ENCODE data around the gene GABRR1. TPM values are rescaled to one million over a fixed set of nuclear protein-coding genes. Genes with fewer than 3 reads are reported as not detected.

The GABRR1 gene
- total RNA-seq, 2 donors from 2014 or later = 0.11 TPM; not detected in 1

DNA sequence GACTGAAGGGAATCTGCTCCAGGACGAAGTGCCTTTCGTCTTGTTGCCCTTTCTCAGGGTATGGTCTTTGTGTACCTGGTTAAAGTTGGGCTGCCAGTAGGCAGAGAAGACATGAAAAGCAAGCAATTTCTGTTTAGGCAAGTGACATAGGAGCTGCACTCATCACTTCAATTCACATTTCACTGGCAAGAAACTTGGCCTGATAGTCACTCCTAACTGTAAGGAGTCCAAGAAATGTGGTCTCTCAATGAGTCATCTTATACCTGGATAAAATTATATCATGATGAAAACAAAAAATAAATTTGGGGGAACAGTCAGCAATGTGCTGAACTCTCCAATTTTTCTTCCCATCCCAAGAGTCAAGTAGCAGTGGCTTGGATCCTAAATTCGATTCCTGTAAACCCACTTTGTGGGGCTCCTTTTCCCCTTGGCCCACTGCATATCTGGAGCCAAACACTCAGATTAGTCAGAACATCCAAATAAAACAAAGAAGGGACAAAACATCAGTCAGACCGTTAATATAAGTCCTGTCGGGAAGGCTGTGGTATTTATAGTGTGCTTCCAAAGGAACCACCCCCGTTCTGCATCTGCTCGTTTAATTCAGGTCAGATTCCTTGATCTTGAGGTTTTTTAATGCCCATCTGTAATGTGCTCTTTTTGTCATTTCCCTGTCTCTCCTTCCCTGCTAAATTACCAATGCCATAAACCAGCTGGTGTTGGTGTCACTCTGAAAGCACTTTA lies 5.0 kb upstream of the GABRR1 start:
- DNase-seq = no peak
- no peak for ATAC-seq
- intact Hi-C loops (cut with DNase I, micrococcal nuclease) = no loop called here

DNA sequence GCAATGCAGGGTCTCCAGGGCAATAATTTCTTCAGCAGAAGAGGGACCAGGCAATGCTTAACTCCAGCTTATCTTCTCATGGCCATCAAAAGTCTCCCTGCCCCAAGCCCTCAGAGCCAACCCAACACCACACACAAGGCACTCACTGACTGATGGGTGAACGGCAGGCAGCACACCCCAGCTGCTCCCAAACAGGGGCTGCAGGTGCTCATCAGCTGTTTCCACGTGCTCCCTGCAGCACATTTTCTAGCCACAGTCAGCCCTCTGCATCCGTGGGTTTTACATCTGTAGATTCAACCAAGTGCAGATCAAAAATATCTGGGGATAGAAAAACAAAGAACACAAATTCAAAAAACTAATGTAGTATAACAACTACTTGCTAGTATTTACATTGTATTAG lies 4.0 kb upstream of the GABRR1 start:
- intact Hi-C loops (cut with DNase I, micrococcal nuclease) = no loop called here
- ATAC-seq (no peak), DNase-seq (no peak)

- intact Hi-C loops (cut with DNase I, micrococcal nuclease) = no loop called here
- no peak for ATAC-seq
- DNase-seq = no peak
Measured at GRCh38 chr6:89216411-89216810, 747 bp downstream of the GABRR1 start.

GRCh38 chr6:89215391-89215790 lies 1.8 kb downstream of the GABRR1 start:
- intact Hi-C loops (cut with DNase I, micrococcal nuclease) = no loop called here
- DNase-seq = no peak
- ATAC-seq = no peak

DNA sequence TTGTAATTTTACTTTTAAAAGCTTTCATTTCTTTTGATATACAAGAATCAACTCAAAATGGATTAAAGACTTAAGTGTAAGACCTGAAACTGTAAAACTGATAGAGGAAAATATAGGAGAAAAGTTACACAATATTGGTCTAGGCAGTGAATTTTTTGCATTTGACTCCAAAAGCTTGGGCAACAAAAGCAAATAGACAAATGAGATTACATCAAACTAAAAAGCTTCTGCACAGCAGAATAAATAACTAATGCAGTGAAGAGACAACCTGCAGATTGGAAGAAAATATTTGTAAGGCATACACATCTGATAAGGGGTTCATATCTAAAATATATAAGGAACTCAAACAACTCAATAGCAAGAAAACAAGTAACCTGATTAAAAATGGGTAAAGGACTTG lies 3.0 kb downstream of the GABRR1 start:
- intact Hi-C loops (cut with DNase I, micrococcal nuclease) = no loop called here

DNA sequence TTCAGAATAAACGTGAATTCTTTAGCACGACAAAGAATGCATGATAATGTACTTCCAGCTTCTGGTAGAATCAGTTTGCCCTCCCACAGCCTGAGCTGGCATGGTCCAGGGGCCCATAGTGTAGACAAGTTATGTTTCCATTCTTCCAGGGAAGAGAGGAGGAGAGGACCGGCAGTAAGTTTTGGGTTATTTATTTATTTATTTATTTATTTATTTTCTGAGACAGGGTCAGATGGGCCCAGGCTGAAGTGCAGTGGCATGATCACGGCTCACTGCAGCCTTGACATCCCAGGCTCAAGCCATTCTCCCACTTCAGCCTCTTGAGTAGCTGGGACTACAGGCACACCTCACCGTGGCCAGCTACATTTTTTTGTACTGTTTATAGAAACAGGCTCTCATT lies 4.7 kb downstream of the GABRR1 start:
- intact Hi-C loops (cut with DNase I, micrococcal nuclease) = no loop called here
- no peak for ATAC-seq

More for the DNA sequence above, 3.0 kb downstream of the GABRR1 start:
- DNase-seq (no peak), ATAC-seq (no peak)

DNA sequence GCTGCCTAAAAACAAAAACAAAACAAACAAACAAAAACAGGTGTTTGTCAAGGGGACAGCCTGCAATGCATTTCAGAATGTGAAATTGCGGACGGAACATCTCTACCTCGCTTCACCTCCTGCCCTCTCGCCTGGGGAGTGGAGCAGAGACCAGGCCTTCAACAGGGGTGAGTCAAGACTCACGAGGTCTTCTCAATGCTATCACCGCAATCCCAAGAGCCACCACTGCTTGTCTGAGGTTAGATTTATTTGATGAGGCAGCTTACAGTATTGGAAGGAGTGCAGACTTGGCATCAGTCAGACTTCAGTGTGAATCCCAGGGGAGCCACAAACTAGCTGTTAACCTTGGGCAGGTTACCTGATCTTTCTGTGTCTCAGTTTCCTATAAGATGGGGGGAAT lies 7.7 kb downstream of the GABRR1 start:
- DNase-seq (no peak), ATAC-seq (no peak)
- intact Hi-C loops (cut with DNase I, micrococcal nuclease) = no loop called here

More for the DNA sequence above, 4.7 kb downstream of the GABRR1 start:
- no peak for DNase-seq

GRCh38 chr6:89208551-89208950 lies 8.6 kb downstream of the GABRR1 start:
- DNase-seq (no peak), ATAC-seq (no peak)
- intact Hi-C loops (cut with DNase I, micrococcal nuclease) = no loop called here

- DNase-seq = no peak
- no peak for ATAC-seq
- intact Hi-C loops (cut with DNase I, micrococcal nuclease) = no loop called here
Measured at GRCh38 chr6:89205819-89206218, 11.3 kb downstream of the GABRR1 start.

DNA sequence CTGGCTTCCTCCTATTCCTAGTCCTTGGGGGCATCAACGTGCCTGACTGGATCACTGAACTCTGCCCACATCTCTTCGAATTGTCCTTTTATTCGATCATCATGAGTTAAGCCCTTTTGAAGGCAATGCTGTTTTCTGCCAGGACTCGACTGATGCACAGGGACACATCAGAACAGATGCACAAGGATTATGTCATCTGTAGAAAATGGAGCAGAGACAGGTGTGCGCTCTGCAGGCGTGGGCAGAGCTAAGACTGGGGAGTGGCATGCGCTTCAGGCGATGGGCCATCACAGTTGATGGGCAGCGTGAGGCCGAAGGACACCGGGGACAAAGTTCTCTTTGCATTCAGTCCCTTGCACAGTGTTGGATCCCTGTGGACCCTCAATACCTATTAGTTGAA lies 13.1 kb downstream of the GABRR1 start:
- intact Hi-C loops (cut with DNase I, micrococcal nuclease) = no loop called here
- ATAC-seq = no peak
- no peak for DNase-seq

DNA sequence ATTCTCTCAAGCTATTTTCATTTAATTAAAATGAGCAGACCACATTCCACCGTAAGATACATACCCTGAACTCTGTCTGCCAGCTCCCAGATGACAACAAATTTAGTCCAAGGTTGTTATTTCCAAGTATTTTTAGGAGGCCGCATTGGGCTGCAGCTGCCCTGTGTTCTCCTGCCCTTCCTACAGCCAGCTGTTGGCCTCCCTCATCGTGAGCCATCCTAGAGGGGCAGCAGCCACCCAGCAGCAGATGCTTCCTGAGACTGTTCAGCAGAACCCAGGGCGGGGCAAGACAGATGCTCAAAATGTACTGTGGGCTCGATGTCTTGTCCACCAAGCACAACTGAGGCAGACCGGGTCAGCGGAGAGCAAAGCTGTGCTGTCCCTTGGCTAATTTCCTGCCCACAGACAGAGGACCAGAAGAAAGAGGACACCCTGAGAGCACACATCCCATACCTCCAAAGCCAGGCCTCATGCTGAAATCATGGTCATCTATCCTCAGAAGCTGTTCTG lies 16.4 kb downstream of the GABRR1 start:
- intact Hi-C loops (cut with DNase I, micrococcal nuclease) = no loop called here
- no peak for ATAC-seq

DNA sequence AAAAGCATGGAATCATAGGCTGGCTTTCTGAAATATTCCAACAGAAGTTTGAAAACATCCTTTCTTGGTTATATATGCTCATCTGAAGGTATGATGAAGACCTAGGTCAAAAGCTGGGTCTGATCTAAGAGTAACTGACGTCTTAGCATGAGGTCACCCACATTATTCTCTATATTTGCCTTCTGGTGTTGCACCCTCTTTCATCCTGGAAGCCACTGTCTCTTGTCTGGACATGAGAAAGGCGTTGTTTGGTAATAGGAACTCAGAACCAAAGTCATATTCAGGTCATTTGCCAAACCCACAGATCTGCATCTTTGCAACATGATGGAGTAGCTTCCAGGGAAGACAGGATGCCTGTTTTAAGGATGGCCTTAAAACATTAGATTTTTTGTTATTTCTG lies 17.6 kb downstream of the GABRR1 start:
- no peak for DNase-seq
- intact Hi-C loops (cut with DNase I, micrococcal nuclease) = no loop called here
- no peak for ATAC-seq

More for the DNA sequence above, 16.4 kb downstream of the GABRR1 start:
- no peak for DNase-seq

- no peak for ATAC-seq
- no peak for DNase-seq
- intact Hi-C loops (cut with DNase I, micrococcal nuclease) = no loop called here
Measured at GRCh38 chr6:89198235-89198634, 18.9 kb downstream of the GABRR1 start.

- intact Hi-C loops (cut with DNase I, micrococcal nuclease) = no loop called here
- DNase-seq (no peak), ATAC-seq (no peak)
Measured at GRCh38 chr6:89197141-89197540, 20.0 kb downstream of the GABRR1 start.

- ATAC-seq = no peak
- no peak for DNase-seq
- intact Hi-C loops (cut with DNase I, micrococcal nuclease) = no loop called here
Measured at GRCh38 chr6:89194559-89194958, 22.6 kb downstream of the GABRR1 start.

DNA sequence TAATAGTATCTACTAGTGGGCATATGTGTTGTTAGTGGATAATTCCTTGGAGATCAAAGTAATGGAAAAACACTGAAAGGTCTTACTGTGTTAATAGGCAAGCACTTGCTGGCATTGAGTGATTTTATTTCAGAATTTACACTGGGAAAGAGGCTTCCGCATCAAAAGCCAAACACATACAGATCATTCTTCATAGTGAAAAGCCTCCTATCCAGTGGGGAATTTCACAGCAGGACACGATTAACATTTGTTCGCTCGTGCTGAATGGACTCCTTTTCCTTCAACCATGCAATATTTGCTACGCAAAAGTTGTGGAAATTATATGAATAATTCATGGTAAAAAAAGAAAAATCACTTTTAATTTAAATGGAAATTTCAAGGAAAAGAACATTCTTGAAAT lies 26.4 kb downstream of the GABRR1 start:
- DNase-seq = no peak
- intact Hi-C loops (cut with DNase I, micrococcal nuclease) = no loop called here
- ATAC-seq = no peak

DNA sequence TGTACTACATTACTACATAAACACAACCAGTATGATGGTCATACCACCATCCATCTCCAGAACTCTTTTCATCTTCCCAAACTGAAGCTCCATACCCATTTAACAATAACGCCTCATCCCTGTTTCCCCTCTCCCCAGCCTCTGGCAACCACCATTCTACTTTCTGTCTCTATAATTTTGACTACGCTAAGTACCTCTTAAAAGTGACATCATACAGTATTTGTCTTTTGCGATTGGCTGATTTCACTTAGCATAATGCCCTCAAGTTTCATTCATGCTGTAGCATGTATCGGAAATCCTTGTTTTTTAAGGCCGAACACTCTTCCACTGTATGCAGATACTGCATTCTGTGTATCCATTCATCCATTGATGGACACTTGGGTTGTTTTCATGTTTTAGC lies 29.7 kb downstream of the GABRR1 start:
- ATAC-seq (no peak), DNase-seq (no peak)
- intact Hi-C loops (cut with DNase I, micrococcal nuclease) = no loop called here

DNA sequence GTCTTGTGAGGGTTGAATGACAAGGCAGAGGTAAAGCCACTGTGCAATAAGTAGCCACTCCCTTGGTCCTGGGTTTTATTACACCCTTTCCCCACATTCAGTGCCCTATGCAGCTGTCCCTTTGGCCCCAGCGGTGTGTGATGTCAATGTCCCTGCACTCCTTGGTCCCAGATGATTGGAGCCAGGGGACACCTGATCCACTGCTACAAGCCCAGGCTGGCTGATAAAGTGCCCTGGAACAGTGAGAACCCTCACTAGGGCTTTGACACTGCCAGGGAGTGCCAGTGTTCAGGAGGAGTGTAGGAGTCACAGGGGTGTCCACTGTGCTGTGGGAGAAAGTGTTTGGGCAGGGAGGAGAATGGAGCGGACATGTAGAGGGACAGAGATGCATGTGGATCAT lies 30.4 kb downstream of the GABRR1 start:
- peak; percentile 56 for ATAC-seq
- intact Hi-C loops (cut with DNase I, micrococcal nuclease) = no loop called here
- no peak for DNase-seq

DNA sequence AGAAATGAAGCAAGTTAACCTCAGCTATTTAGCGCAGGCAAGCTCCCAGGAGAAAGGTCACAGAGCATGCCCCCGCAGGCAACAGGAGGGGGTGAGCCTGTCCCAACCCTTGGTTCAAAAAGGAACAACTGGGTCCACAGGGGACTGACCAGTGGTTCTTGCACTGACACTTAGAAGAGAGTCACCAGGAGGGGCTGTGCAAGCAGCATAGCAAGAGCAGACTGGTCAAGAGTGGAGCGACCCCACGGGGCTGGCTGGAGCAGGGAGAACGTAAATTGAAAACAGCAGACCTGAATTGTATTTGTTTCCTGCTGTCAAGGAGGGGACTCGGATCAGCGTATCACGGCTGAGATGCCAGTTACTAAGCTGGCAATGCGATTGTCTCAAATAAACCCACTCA lies 32.8 kb downstream of the GABRR1 start:
- ATAC-seq (no peak), DNase-seq (no peak)
- intact Hi-C loops (cut with DNase I, micrococcal nuclease) = no loop called here

- DNase-seq (no peak), ATAC-seq (no peak)
- intact Hi-C loops (cut with DNase I, micrococcal nuclease) = no loop called here
Measured at GRCh38 chr6:89183294-89183693, 33.9 kb downstream of the GABRR1 start.

- ATAC-seq (no peak), DNase-seq (no peak)
- intact Hi-C loops (cut with DNase I, micrococcal nuclease) = no loop called here
Measured at GRCh38 chr6:89180971-89181370, 36.2 kb downstream of the GABRR1 start.
